ENCODE data around the gene NKX2-2.

NKX2-2 gene

GRCh38 chr20:21517566-21518277 lies 3.9 kb upstream of the NKX2-2 start:
- Histone ChIP-seq H4K20me1 (peaks cover 0 to 53% (median 29%) of the 10 kb centered on the region in 11 experiments; a peak in 16 of 22 replicates), H3K9me3 (replicated peaks in 1 of 11) (peaks cover 44 to 77% (median 51%) of the 10 kb centered on the region in 11 experiments), H3K27ac (no peak overlapping the region), H3K27me3 (peaks cover 99 to 100% (median 100%) of the 10 kb centered on the region in 11 experiments), H3K36me3 (0 out of 22 replicates have a peak, but pooled peaks cover 0 to 5% (median 0%) of the 10 kb centered on the region in 11 experiments), H3K4me1 (peaks cover 0 to 12% (median 0%) of the 10 kb centered on the region in 10 experiments; a peak in 4 of 20 replicates), H3K4me2 (peak overlapping the region in 3 of 11 experiments; percentile 10 to 44 (median 12); a peak in 2 of 22 replicates), H3K9ac (no peak overlapping the region), H3K4me3 (no peak overlapping the region)
- TF ChIP-seq Cebpa-rat (IDR thresholded peaks at IDR 0.05), result no peak

GRCh38 chr20:21516861-21517565 lies 3.1 kb upstream of the NKX2-2 start:
- H3K9me3 ChIP-seq (replicated peaks in 1 of 11), result peaks cover 44 to 77% (median 51%) of the 10 kb centered on the region in 11 experiments
- H3K4me1 ChIP-seq, result peaks cover 0 to 19% (median under 1%) of the 10 kb centered on the region in 10 experiments; a peak in 5 of 20 replicates
- 0 out of 22 replicates have a peak, but pooled peaks cover 0 to 3% (median 0%) of the 10 kb centered on the region in 11 experiments for H3K36me3 ChIP-seq
- peak overlapping the region in 3 of 11 experiments; percentile 10 to 44 (median 12); a peak in 2 of 22 replicates for H3K4me2 ChIP-seq
- no peak overlapping the region for H3K27ac ChIP-seq
- peaks cover 99 to 100% (median 100%) of the 10 kb centered on the region in 11 experiments for H3K27me3 ChIP-seq
- no peak for TF ChIP-seq Cebpa-rat (IDR thresholded peaks at IDR 0.05)
- peaks cover 0 to 60% (median 36%) of the 10 kb centered on the region in 11 experiments; a peak in 16 of 22 replicates for H4K20me1 ChIP-seq
- H3K4me3 ChIP-seq, result peak overlapping the region in 1 of 10 experiments; percentile 21; a peak in 1 of 20 replicates
- no peak overlapping the region for H3K9ac ChIP-seq

GRCh38 chr20:21516180-21516567 lies 2.3 kb upstream of the NKX2-2 start:
- peaks cover 0 to 68% (median 44%) of the 10 kb centered on the region in 11 experiments; a peak in 16 of 22 replicates for H4K20me1 ChIP-seq
- peaks cover 38 to 72% (median 47%) of the 10 kb centered on the region in 11 experiments for H3K9me3 ChIP-seq (replicated peaks in 1 of 11)
- H3K36me3 ChIP-seq, result no peaks in the 10 kb centered on the region
- no peak overlapping the region for H3K27ac ChIP-seq
- H3K27me3 ChIP-seq, result peaks cover 99 to 100% (median 100%) of the 10 kb centered on the region in 11 experiments
- H3K4me2 ChIP-seq, result no peak overlapping the region
- TF ChIP-seq Cebpa-rat (IDR thresholded peaks at IDR 0.05), result no peak
- 0 out of 20 replicates have a peak overlapping the region, but pooled peaks of 1 of the 10 experiments have one; percentile 1 for H3K4me3 ChIP-seq
- peaks cover 0 to 23% (median 2%) of the 10 kb centered on the region in 10 experiments; a peak in 5 of 20 replicates for H3K4me1 ChIP-seq
- H3K9ac ChIP-seq, result no peak overlapping the region

GRCh38 chr20:21515300-21516179 lies 1.7 kb upstream of the NKX2-2 start:
- H3K27ac ChIP-seq, result no peak overlapping the region
- TF ChIP-seq Cebpa-rat (IDR thresholded peaks at IDR 0.05), result no peak
- H3K27me3 ChIP-seq, result peaks cover 99 to 100% (median 100%) of the 10 kb centered on the region in 11 experiments
- H3K36me3 ChIP-seq, result no peaks in the 10 kb centered on the region
- H3K4me3 ChIP-seq, result peak overlapping the region in 1 of 10 experiments; percentile 1; a peak in 1 of 20 replicates
- H3K9me3 ChIP-seq (replicated peaks in 1 of 11), result peaks cover 32 to 66% (median 40%) of the 10 kb centered on the region in 11 experiments
- no peak overlapping the region for H3K4me2 ChIP-seq
- H3K4me1 ChIP-seq, result peaks cover 0 to 26% (median 3%) of the 10 kb centered on the region in 10 experiments; a peak in 8 of 20 replicates
- peaks cover 0 to 73% (median 47%) of the 10 kb centered on the region in 11 experiments; a peak in 16 of 22 replicates for H4K20me1 ChIP-seq
- H3K9ac ChIP-seq, result no peak overlapping the region

GRCh38 chr20:21514553-21515251 lies 838 bp upstream of the NKX2-2 start:
- Histone ChIP-seq H3K36me3 (no peaks in the 10 kb centered on the region), H3K4me3 (no peak overlapping the region), H3K27ac (no peak overlapping the region), H3K27me3 (peaks cover 99 to 100% (median 100%) of the 10 kb centered on the region in 11 experiments), H4K20me1 (peaks cover 0 to 74% (median 54%) of the 10 kb centered on the region in 11 experiments; a peak in 16 of 22 replicates), H3K4me1 (peaks cover 5 to 34% (median 11%) of the 10 kb centered on the region in 10 experiments; a peak in 19 of 20 replicates), H3K4me2 (no peak overlapping the region), H3K9me3 (replicated peaks in 1 of 11) (peaks cover 30 to 59% (median 37%) of the 10 kb centered on the region in 11 experiments), H3K9ac (no peak overlapping the region)
- no peak for TF ChIP-seq Cebpa-rat (IDR thresholded peaks at IDR 0.05)

- peaks cover 31 to 61% (median 36%) of the 10 kb centered on the region in 11 experiments for H3K9me3 ChIP-seq (replicated peaks in 1 of 11)
- no peak for TF ChIP-seq Cebpa-rat (IDR thresholded peaks at IDR 0.05)
- H3K4me2 ChIP-seq, result no peak overlapping the region
- H3K9ac ChIP-seq, result no peak overlapping the region
- peaks cover 0 to 70% (median 59%) of the 10 kb centered on the region in 11 experiments; a peak in 16 of 22 replicates for H4K20me1 ChIP-seq
- peaks cover 10 to 42% (median 17%) of the 10 kb centered on the region in 10 experiments; a peak in 19 of 20 replicates for H3K4me1 ChIP-seq
- peaks cover 99 to 100% (median 100%) of the 10 kb centered on the region in 11 experiments for H3K27me3 ChIP-seq
- H3K36me3 ChIP-seq, result no peaks in the 10 kb centered on the region
- H3K4me3 ChIP-seq, result peak overlapping the region in 2 of 10 experiments; percentile 18 to 46; a peak in 2 of 20 replicates
- no peak overlapping the region for H3K27ac ChIP-seq
Measured at GRCh38 chr20:21513181-21513663, 642 bp downstream of the NKX2-2 start.

- peaks cover 99 to 100% (median 100%) of the 10 kb centered on the region in 11 experiments for H3K27me3 ChIP-seq
- H3K4me1 ChIP-seq, result peaks cover 10 to 43% (median 18%) of the 10 kb centered on the region in 10 experiments; a peak in 19 of 20 replicates
- no peaks in the 10 kb centered on the region for H3K36me3 ChIP-seq
- TF ChIP-seq Cebpa-rat (IDR thresholded peaks at IDR 0.05), result no peak
- no peak overlapping the region for H3K27ac ChIP-seq
- H3K9ac ChIP-seq, result no peak overlapping the region
- peak overlapping the region in 3 of 10 experiments; percentile 3 to 46 (median 18); a peak in 2 of 20 replicates for H3K4me3 ChIP-seq
- no peak overlapping the region for H3K4me2 ChIP-seq
- H4K20me1 ChIP-seq, result peaks cover 0 to 70% (median 55%) of the 10 kb centered on the region in 11 experiments; a peak in 16 of 22 replicates
- H3K9me3 ChIP-seq (replicated peaks in 1 of 11), result peaks cover 31 to 66% (median 40%) of the 10 kb centered on the region in 11 experiments
Measured at GRCh38 chr20:21512634-21513180, 1.2 kb downstream of the NKX2-2 start.

Data from BLaER1 treated with 17β-estradiol and CSF1 and Interleukin-3, amounts not matched to agents 10 nM and 100 nM (cell line).